NCI-H1694 treated with DMSO at 0.1 percent for 48 hours (cell line): Measurements from ENCODE around the gene NDUFAF7.
"Not testable (repeated sequence)": the region's sequence is repeated elsewhere in the genome, so short reads cannot be mapped to it uniquely, and the experiment has no call there.

Experiments used
- DNase-seq: peaks from one replicate; lab custom pipeline; 2025; lab: John Stamatoyannopoulos, UW

Gene NDUFAF7

GRCh38 chr2:37283207-37283606 lies 51.7 kb downstream of the NDUFAF7 start:
- DNase-seq, result no peak

DNA sequence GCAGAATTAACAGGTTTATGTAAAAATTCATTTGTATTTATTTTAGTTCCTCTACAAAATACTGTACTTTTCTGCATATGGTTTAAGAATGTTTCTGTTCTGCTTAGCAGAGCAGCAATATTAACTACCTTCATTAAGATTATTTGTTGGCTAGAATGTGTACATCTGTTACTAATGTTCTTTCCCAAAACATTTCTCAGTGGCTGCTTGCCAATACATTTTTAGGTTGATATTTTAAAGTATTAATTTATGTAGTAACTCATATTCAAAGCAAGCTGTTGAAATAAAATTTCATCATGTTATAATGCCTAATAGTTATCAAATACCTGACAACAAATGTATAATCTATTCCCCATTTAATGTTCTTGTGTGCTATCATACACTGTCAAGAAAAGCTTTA lies 52.9 kb downstream of the NDUFAF7 start:
- no peak for DNase-seq

DNA sequence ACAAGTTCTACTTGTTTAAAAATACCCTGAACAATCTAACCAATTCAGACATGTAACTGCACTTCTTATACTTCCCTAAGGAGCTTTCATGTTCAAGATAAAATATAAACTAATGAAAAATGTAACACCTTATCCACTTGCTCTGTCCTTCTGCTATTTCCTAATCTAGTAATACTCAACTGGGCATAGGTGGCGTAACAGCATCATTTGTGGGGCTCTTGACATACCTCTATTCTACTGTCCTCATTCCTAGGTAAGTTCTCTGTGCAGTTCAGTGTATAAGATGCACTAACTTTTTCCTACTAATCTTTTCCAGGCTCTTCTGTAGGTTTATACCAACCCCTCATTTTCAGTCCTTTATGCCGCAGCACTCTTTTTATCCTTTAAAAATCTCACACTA lies 56.5 kb downstream of the NDUFAF7 start:
- no peak for DNase-seq

- DNase-seq, result no peak
These were observed 60.2 kb downstream of the NDUFAF7 start for GRCh38 chr2:37291680-37292079.

- not testable (repeated sequence) for DNase-seq
These were observed 63.4 kb downstream of the NDUFAF7 start for GRCh38 chr2:37294858-37295257.

- DNase-seq, result no peak
These were observed 64.1 kb downstream of the NDUFAF7 start for GRCh38 chr2:37295469-37296073.

- DNase-seq, result no peak
These were observed 66.2 kb downstream of the NDUFAF7 start for GRCh38 chr2:37297632-37298031.
